ENCODE results near the gene ACTR5. TPM values are rescaled to one million over a fixed set of nuclear protein-coding genes. Genes with fewer than 3 reads are reported as not detected.
A peak's percentile ranks its signal among the peaks of the same experiment; 100 is the strongest.

The ACTR5 gene
- total RNA-seq, 1 experiment from 2014 or later = 18.3 TPM

DNA sequence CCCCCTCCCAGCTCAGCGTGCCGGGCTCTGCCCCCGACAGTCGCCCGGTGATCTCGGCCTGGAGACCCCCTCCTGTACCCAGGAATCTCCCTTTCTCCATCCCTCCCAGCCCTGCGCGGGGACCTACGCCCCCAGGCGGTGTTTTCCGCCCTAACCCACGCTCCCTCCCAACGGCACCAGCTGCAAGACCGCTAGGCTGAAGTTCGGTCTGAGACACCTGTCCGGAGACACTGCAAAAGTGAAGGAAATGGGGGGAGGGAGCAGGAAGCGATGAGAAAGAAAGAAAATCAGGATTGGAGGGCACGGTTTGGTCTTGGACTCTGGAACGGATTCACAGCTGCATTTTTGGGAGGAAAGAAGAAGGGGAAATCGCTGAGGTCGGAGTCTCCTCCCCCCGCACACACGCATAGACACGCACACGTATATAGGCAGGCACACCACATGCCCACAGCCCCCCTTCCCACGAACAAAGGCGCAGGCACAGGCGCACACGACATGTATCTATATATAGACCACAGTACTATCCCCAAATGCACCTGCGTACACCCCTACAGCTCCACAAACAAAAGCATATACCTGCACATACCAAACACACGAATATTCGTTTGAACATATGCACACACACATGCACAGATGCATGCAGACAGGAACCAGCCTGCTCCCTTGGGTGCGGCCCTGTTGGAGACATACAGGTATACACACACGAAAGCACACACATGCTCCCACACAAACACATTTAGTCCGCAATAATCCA, 22.9 kb upstream of the ACTR5 start:
- no peaks in the 10 kb centered on the region for H3K4me1 ChIP-seq (ENCODE audit: insufficient read depth, low read length)
- TF ChIP-seq EZH2phosphoT487 (IDR thresholded peaks at IDR 0.05; ENCODE audit: borderline replicate concordance, low read length) (no peak), EZH2 (IDR thresholded peaks at IDR 0.05; ENCODE audit: low read length, unreplicated experiment) (no peak)
- TF ChIP-seq, protein P1, sequence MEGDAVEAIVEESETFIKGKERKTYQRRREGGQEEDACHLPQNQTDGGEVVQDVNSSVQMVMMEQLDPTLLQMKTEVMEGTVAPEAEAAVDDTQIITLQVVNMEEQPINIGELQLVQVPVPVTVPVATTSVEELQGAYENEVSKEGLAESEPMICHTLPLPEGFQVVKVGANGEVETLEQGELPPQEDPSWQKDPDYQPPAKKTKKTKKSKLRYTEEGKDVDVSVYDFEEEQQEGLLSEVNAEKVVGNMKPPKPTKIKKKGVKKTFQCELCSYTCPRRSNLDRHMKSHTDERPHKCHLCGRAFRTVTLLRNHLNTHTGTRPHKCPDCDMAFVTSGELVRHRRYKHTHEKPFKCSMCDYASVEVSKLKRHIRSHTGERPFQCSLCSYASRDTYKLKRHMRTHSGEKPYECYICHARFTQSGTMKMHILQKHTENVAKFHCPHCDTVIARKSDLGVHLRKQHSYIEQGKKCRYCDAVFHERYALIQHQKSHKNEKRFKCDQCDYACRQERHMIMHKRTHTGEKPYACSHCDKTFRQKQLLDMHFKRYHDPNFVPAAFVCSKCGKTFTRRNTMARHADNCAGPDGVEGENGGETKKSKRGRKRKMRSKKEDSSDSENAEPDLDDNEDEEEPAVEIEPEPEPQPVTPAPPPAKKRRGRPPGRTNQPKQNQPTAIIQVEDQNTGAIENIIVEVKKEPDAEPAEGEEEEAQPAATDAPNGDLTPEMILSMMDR (conservative IDR thresholded peaks at IDR 0.05; ENCODE audit: low read depth, low read length) = 0 out of 2 replicates have a peak, but pooled peaks have one; percentile 0
- BruUV-seq (replicated peaks) = no TSS peak
- H3K36me3 ChIP-seq (ENCODE audit: low read depth, low read length) = no peaks in the 10 kb centered on the region
- H3K4me2 ChIP-seq (ENCODE audit: low read length) = no peak overlapping the region; the same call in 1 of the 2 replicates
- CTCF ChIA-PET = no interaction called here
- no peaks in the 10 kb centered on the region for H4K20me1 ChIP-seq (ENCODE audit: low read length)
- ATAC-seq (no peak; the same call in 1 of the 2 replicates), DNase-seq (no peak)
- no peak overlapping the region for H3K9ac ChIP-seq (ENCODE audit: low read length)
- POLR2A ChIA-PET (ENCODE audit: unreplicated experiment) = no interaction called here
- H3K9me3 ChIP-seq (ENCODE audit: low read length) = no peaks in the 10 kb centered on the region
- no peak overlapping the region for H3K27ac ChIP-seq (ENCODE audit: low read length)
- H3K27me3 ChIP-seq (ENCODE audit: low read length) = peaks cover 76% of the 10 kb centered on the region
- no peak overlapping the region for H3K4me3 ChIP-seq (ENCODE audit: low read length)
- no peak overlapping the region for H2AFZ ChIP-seq (ENCODE audit: low read length)
- no peaks in the 10 kb centered on the region for H3F3A ChIP-seq (ENCODE audit: low read length, unreplicated experiment)
- intact Hi-C loops (cut with micrococcal nuclease) = no loop called here
- no peaks in the 10 kb centered on the region for H3K79me2 ChIP-seq (ENCODE audit: low read length)
- no peaks in the 10 kb centered on the region for H3K9me2 ChIP-seq (replicated peaks; ENCODE audit: low read length)

DNA sequence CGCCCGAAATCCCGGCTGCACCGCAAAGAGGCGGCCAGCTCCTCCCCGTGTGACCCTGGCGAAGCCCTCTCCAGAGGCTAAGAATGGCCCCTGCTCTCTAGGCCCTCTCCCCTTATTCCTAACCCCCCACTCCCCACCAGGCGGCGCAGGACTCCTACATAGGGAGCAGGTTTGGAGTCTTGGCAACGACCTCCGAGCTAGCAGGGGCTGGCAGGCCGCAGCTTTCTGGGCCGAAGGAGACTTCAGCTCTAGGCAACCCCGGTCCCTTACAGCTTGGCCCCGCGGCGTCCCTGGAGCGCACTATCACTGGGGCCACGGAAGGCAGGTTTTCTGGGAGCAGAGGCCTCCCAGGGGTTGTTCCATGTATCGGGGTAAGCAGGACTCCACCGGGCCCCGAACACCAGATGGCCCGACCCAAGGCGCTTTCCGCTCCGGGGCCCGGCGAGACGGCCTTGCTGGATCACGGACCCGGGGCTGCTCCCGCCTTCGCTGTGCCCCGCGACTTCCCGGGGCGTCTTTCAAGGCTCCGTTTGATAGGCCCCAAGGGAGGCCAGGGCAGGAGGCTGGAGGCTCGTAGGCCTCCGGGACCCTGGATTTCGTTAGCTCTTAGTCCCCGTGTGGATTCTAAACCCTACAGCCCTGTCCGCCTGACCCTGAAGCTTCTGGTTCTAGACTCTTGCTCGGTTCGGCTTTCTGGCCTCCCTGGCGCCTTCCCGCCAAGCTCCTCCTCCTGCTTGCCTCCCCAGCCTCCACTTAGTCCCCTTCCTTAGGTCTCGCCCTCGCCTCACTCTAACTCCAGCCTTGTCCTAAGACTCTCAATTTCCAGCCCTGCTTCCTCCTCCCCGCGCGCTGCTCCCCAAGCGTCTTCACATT, 22.1 kb upstream of the ACTR5 start:
- no peak overlapping the region for H3K9ac ChIP-seq (ENCODE audit: low read length)
- H3K36me3 ChIP-seq (ENCODE audit: low read depth, low read length) = no peaks in the 10 kb centered on the region
- no peak for TF ChIP-seq EZH2phosphoT487 (IDR thresholded peaks at IDR 0.05; ENCODE audit: borderline replicate concordance, low read length)
- TF ChIP-seq, protein P1 (conservative IDR thresholded peaks at IDR 0.05; ENCODE audit: low read depth, low read length) = peak; percentile 67
- H3K4me1 ChIP-seq (ENCODE audit: insufficient read depth, low read length) = peaks cover 2% of the 10 kb centered on the region; the same call in 1 of the 2 replicates
- DNase-seq (peak; percentile 47), ATAC-seq (peak; percentile 59)
- BruUV-seq (replicated peaks) = no TSS peak
- H3K79me2 ChIP-seq (ENCODE audit: low read length) = no peaks in the 10 kb centered on the region
- no peaks in the 10 kb centered on the region for H3K9me3 ChIP-seq (ENCODE audit: low read length)
- no peaks in the 10 kb centered on the region for H3K9me2 ChIP-seq (replicated peaks; ENCODE audit: low read length)
- ChIA-PET POLR2A (ENCODE audit: unreplicated experiment) (no interaction called here), CTCF (no interaction called here)
- H3K4me2 ChIP-seq (ENCODE audit: low read length) = no peak overlapping the region
- H3F3A ChIP-seq (ENCODE audit: low read length, unreplicated experiment) = no peaks in the 10 kb centered on the region
- intact Hi-C loops (cut with micrococcal nuclease) = no loop called here
- H4K20me1 ChIP-seq (ENCODE audit: low read length) = no peaks in the 10 kb centered on the region
- no peak overlapping the region for H3K27ac ChIP-seq (ENCODE audit: low read length)
- no peak overlapping the region for H3K4me3 ChIP-seq (ENCODE audit: low read length)
- H2AFZ ChIP-seq (ENCODE audit: low read length) = no peak overlapping the region
- H3K27me3 ChIP-seq (ENCODE audit: low read length) = peaks cover 76% of the 10 kb centered on the region
